Fibroblast of lung (primary cell): ENCODE measurements around the gene BRINP2.

Experiments
- CTCF ChIP-seq, 2 donors: IDR thresholded peaks in 1 of 2; conservative IDR thresholded peaks in 1 of 2; 1 replicate in 1 of 2; 2 replicates in 1 of 2; pipeline ENCODE4 v1.5.1; 2011 to 2012; ENCODE audit warnings: low read length in 2 of 2, control low read depth in 1 of 2, inconsistent platforms in 1 of 2, low read depth in 1 of 2, mild to moderate bottlenecking in 1 of 2
- EZH2 ChIP-seq: IDR thresholded peaks from 2 replicates; pipeline ENCODE4 v1.5.1; 2012; ENCODE audit warnings: low read length, control low read depth, mild to moderate bottlenecking; ENCODE audit errors: missing control alignments

GRCh38 chr1:177132141-177132540, 38.6 kb upstream of the BRINP2 start:
- TF ChIP-seq CTCF (conservative IDR thresholded peaks at IDR 0.05 in 1 of 2, IDR thresholded peaks at IDR 0.05 in 1 of 2; ENCODE audit: low read depth in 1 of 2, low read length in 2 of 2) (no peak), EZH2 (no peak)
